ENCODE results near the gene HRH3. TPM values are rescaled to one million over a fixed set of nuclear protein-coding genes. Genes with fewer than 3 reads are reported as not detected.

HRH3 gene
- total RNA-seq, 3 donors from 2014 or later (not counting 1 experiment from before 2014, with no cell fraction given): not detected

GRCh38 chr20:62233684-62234083 is 13.6 kb upstream of the HRH3 start:
- Histone ChIP-seq H3K27ac (ENCODE audit: low read length) (no peak overlapping the region), H3K4me3 (ENCODE audit: low read length) (no peak overlapping the region), H3K4me1 (ENCODE audit: control insufficient read depth, insufficient read depth, low read length) (peaks cover 8% of the 10 kb centered on the region), H3K27me3 (ENCODE audit: control insufficient read depth, insufficient read depth, low read length) (no peaks in the 10 kb centered on the region), H3K9me3 (ENCODE audit: control insufficient read depth, insufficient read depth, low read length) (no peaks in the 10 kb centered on the region), H3K36me3 (ENCODE audit: control insufficient read depth, insufficient read depth, low read length) (no peaks in the 10 kb centered on the region)
- no peak overlapping the region for H3K27ac Mint-ChIP-seq
- H3K27me3 Mint-ChIP-seq (ENCODE audit: low read depth in 2 of 2): peaks cover 0 to 4% of the 10 kb centered on the region in 2 donors
- 89% methylated on average over 4 of the region's 4 CpGs for WGBS (ENCODE audit: insufficient coverage)
- H3K4me3 Mint-ChIP-seq: no peak overlapping the region
- no peak for DNase-seq
- intact Hi-C loops (cut with micrococcal nuclease): no loop called here
- ATAC-seq: no peak
- no peaks in the 10 kb centered on the region for H3K9me3 Mint-ChIP-seq
- no peaks in the 10 kb centered on the region for H3K36me3 Mint-ChIP-seq
- no peak for TF ChIP-seq CTCF (IDR thresholded peaks at IDR 0.05)
- H3K4me1 Mint-ChIP-seq: peaks cover 7 to 9% of the 10 kb centered on the region in 2 donors

GRCh38 chr20:62232770-62233645 is 12.9 kb upstream of the HRH3 start:
- Mint-ChIP-seq H3K4me1 (peaks cover 5 to 6% of the 10 kb centered on the region in 2 donors), H3K4me3 (no peak overlapping the region), H3K9me3 (no peaks in the 10 kb centered on the region), H3K27me3 (ENCODE audit: low read depth in 2 of 2) (peaks cover 0 to 4% of the 10 kb centered on the region in 2 donors), H3K36me3 (no peaks in the 10 kb centered on the region), H3K27ac (no peak overlapping the region)
- no peak for TF ChIP-seq CTCF (IDR thresholded peaks at IDR 0.05)
- ATAC-seq (no peak), DNase-seq (no peak)
- intact Hi-C loops (cut with micrococcal nuclease): no loop called here
- WGBS (ENCODE audit: insufficient coverage): 80% methylated on average over 18 of the region's 18 CpGs
- Histone ChIP-seq H3K27ac (ENCODE audit: low read length) (no peak overlapping the region), H3K4me3 (ENCODE audit: low read length) (no peak overlapping the region), H3K36me3 (ENCODE audit: control insufficient read depth, insufficient read depth, low read length) (no peaks in the 10 kb centered on the region), H3K9me3 (ENCODE audit: control insufficient read depth, insufficient read depth, low read length) (no peaks in the 10 kb centered on the region), H3K27me3 (ENCODE audit: control insufficient read depth, insufficient read depth, low read length) (no peaks in the 10 kb centered on the region), H3K4me1 (ENCODE audit: control insufficient read depth, insufficient read depth, low read length) (peaks cover 8% of the 10 kb centered on the region)

- H3K4me3 ChIP-seq (ENCODE audit: low read length): no peak overlapping the region
- no peak for DNase-seq
- no peak for ATAC-seq
- Mint-ChIP-seq H3K4me1 (no peaks in the 10 kb centered on the region), H3K27me3 (ENCODE audit: low read depth in 2 of 2) (peaks cover 0 to 4% of the 10 kb centered on the region in 2 donors), H3K9me3 (no peaks in the 10 kb centered on the region), H3K36me3 (no peaks in the 10 kb centered on the region), H3K4me3 (no peak overlapping the region), H3K27ac (no peak overlapping the region)
- intact Hi-C loops (cut with micrococcal nuclease): no loop called here
- WGBS (ENCODE audit: insufficient coverage): 89% methylated on average over 7 of the region's 7 CpGs
- H3K27me3 ChIP-seq (ENCODE audit: control insufficient read depth, insufficient read depth, low read length): no peaks in the 10 kb centered on the region
- no peak for TF ChIP-seq CTCF (IDR thresholded peaks at IDR 0.05)
- peaks cover under 1% of the 10 kb centered on the region for H3K4me1 ChIP-seq (ENCODE audit: control insufficient read depth, insufficient read depth, low read length)
- H3K36me3 ChIP-seq (ENCODE audit: control insufficient read depth, insufficient read depth, low read length): no peaks in the 10 kb centered on the region
- no peaks in the 10 kb centered on the region for H3K9me3 ChIP-seq (ENCODE audit: control insufficient read depth, insufficient read depth, low read length)
- no peak overlapping the region for H3K27ac ChIP-seq (ENCODE audit: low read length)
Measured at GRCh38 chr20:62232194-62232593, 12.1 kb upstream of the HRH3 start.

All from natural killer cell (primary cell).